Neural progenitor cell (in vitro differentiated cells): ENCODE results near the gene KPNB1.

Experiments
- EZH2 ChIP-seq: fragments of 200-600 bp; sonication (generic); IDR thresholded peaks from 2 replicates; pipeline ENCODE4 v1.6.1; 2017; ENCODE audit warnings: antibody characterized with exemption, mild to moderate bottlenecking, moderate library complexity
- TF ChIP-seq, protein P1 (sequence below): fragments of 200-600 bp; sonication (generic); IDR thresholded peaks from 2 replicates; pipeline ENCODE4 v1.5.1; 2017; ENCODE audit warnings: antibody characterized with exemption, mild to moderate bottlenecking

DNA sequence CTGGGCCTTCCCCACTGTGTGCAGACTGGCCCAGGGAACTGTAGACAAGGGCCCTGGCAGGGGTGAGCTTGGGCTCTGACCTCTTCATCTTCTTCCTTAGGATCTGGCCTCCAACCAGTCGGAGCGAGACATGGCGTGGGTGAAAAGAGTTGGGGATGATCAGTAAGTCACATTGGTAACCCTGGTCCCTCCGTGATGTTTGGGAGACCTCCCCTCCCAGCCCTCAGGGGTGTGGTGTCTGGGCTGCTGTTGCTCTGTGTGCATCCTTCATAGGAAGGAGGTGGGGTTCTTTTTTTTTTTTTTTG is 49.8 kb downstream of the KPNB1 start:
- TF ChIP-seq, protein P1, sequence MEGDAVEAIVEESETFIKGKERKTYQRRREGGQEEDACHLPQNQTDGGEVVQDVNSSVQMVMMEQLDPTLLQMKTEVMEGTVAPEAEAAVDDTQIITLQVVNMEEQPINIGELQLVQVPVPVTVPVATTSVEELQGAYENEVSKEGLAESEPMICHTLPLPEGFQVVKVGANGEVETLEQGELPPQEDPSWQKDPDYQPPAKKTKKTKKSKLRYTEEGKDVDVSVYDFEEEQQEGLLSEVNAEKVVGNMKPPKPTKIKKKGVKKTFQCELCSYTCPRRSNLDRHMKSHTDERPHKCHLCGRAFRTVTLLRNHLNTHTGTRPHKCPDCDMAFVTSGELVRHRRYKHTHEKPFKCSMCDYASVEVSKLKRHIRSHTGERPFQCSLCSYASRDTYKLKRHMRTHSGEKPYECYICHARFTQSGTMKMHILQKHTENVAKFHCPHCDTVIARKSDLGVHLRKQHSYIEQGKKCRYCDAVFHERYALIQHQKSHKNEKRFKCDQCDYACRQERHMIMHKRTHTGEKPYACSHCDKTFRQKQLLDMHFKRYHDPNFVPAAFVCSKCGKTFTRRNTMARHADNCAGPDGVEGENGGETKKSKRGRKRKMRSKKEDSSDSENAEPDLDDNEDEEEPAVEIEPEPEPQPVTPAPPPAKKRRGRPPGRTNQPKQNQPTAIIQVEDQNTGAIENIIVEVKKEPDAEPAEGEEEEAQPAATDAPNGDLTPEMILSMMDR, result no peak
- no peak for TF ChIP-seq EZH2
